Keratinocyte (primary cell): ENCODE results near the gene CDR2L. TPM values are rescaled to one million over a fixed set of nuclear protein-coding genes. Genes with fewer than 3 reads are reported as not detected.

Experiments used
- DNase-seq: peaks from one replicate; pipeline ENCODE4 v3.0.0-alpha.2; 2011; ENCODE audit warnings: low read depth, missing footprints, low spot score
- FAIRE-seq: peaks from 2 replicates; lab custom pipeline; 2011; peaks lifted over from hg19 to GRCh38; lab: Jason Lieb, UNC
- H2AFZ ChIP-seq: 2 replicates; pipeline ENCODE4 v1.6.0; 2012; ENCODE audit warnings: low read length, control low read depth, inconsistent platforms; ENCODE audit not compliant: control insufficient read depth
- H3K27ac ChIP-seq: 2 replicates; pipeline ENCODE4 v1.5.1; 2011; ENCODE audit warnings: low read length; ENCODE audit not compliant: control insufficient read depth, insufficient read depth
- H3K27me3 ChIP-seq: 3 replicates; pipeline ENCODE4 v1.6.0; 2011; ENCODE audit warnings: low read length; ENCODE audit not compliant: control insufficient read depth, insufficient read depth; ENCODE audit errors: extremely low read depth
- H3K36me3 ChIP-seq, 2 experiments: 2 replicates in 1 of 2; 3 replicates in 1 of 2; pipeline ENCODE4 v1.5.1; 2011; ENCODE audit warnings: low read length in 2 of 2, mild to moderate bottlenecking in 1 of 2; ENCODE audit not compliant: control insufficient read depth in 2 of 2, insufficient read depth in 2 of 2; ENCODE audit errors: extremely low read depth in 1 of 2
- H3K4me1 ChIP-seq: 3 replicates; pipeline ENCODE4 v1.5.1; 2011; ENCODE audit warnings: low read length; ENCODE audit not compliant: control insufficient read depth, insufficient read depth; ENCODE audit errors: extremely low read depth
- H3K4me2 ChIP-seq: 3 replicates; pipeline ENCODE4 v1.6.0; 2011; ENCODE audit warnings: low read depth, low read length; ENCODE audit not compliant: control insufficient read depth, insufficient read depth; ENCODE audit errors: extremely low read depth
- H3K4me3 ChIP-seq, 3 experiments: fragments of 200-600 bp in 1 of 3; sonication (generic) in 1 of 3; 2 replicates in 2 of 3; 3 replicates in 1 of 3; pipeline ENCODE4 v1.5.1; 2011 to 2016; ENCODE audit warnings: low read length in 3 of 3, mild to moderate bottlenecking in 3 of 3, control low read depth in 2 of 3, inconsistent platforms in 1 of 3, low read depth in 1 of 3, mixed read lengths in 1 of 3, mixed run types in 1 of 3, moderate library complexity in 1 of 3; ENCODE audit not compliant: control insufficient read depth in 2 of 3, insufficient read depth in 2 of 3; ENCODE audit errors: extremely low read depth in 1 of 3
- H3K79me2 ChIP-seq: 2 replicates; pipeline ENCODE4 v1.6.0; 2012; ENCODE audit warnings: low read length; ENCODE audit not compliant: control insufficient read depth, insufficient read depth
- H3K9ac ChIP-seq: 3 replicates; pipeline ENCODE4 v1.6.0; 2011; ENCODE audit warnings: low read length; ENCODE audit not compliant: control insufficient read depth, insufficient read depth; ENCODE audit errors: extremely low read depth
- H3K9me1 ChIP-seq: 3 replicates; pipeline ENCODE4 v1.6.0; 2011; ENCODE audit warnings: low read length; ENCODE audit not compliant: control insufficient read depth, insufficient read depth; ENCODE audit errors: extremely low read depth
- H3K9me3 ChIP-seq: 2 replicates; pipeline ENCODE4 v1.5.1; 2012; ENCODE audit warnings: low read depth, low read length; ENCODE audit not compliant: control insufficient read depth
- H4K20me1 ChIP-seq: 3 replicates; pipeline ENCODE4 v1.6.0; 2011; ENCODE audit warnings: low read length; ENCODE audit not compliant: control insufficient read depth, insufficient read depth; ENCODE audit errors: extremely low read depth
- CTCF ChIP-seq, 3 experiments: IDR thresholded peaks in 1 of 3; conservative IDR thresholded peaks in 1 of 3; optimal IDR thresholded peaks in 1 of 3; 2 replicates in 2 of 3; 3 replicates in 1 of 3; pipeline versions ENCODE3 to v1.5.1; 2011; ENCODE audit warnings: low read length in 3 of 3, mild to moderate bottlenecking in 3 of 3, moderate library complexity in 2 of 3, control low read depth in 1 of 3, inconsistent platforms in 1 of 3; ENCODE audit not compliant: insufficient read depth in 2 of 3; ENCODE audit errors: extremely low read depth in 1 of 3
- EZH2 ChIP-seq: IDR thresholded peaks from one replicate; pipeline ENCODE4 v1.6.1; 2012; ENCODE audit warnings: inconsistent platforms, mild to moderate bottlenecking, low read length, moderate library complexity
- dilution Hi-C: fragments of 300-500 bp; cut with MboI; formaldehyde crosslinking; loops from one replicate; pipeline ENCODE4 v1.7.0; 2020; ENCODE audit warnings: low sequenced_read_pairs; ENCODE audit not compliant: extremely low pct_ligation_motif_present
- polyA plus RNA-seq, 5 experiments: library from polyadenylated mRNA; depleted of rRNA in 3 of 5; stranded (reverse) in 3 of 5; stranded (forward) in 1 of 5; unstranded in 1 of 5; fragments of >200 nt; gene quantifications; 1 replicate in 1 of 5; 2 replicates in 3 of 5; 3 replicates in 1 of 5; pipeline versions ENCODE4 v1.2.1 to v1.2.3, GENCODE V29; 2011 to 2012; ENCODE audit warnings: missing spikeins in 2 of 5, low read depth in 1 of 5, low replicate concordance in 1 of 5

The CDR2L gene
- polyA plus RNA-seq, 1 donor (not counting 4 experiments of a cell fraction or from before 2014, with no cell fraction given): 7.1 TPM

GRCh38 chr17:75032720-75033280 is 45.4 kb downstream of the CDR2L start:
- H3K9me3 ChIP-seq: no peaks in the 10 kb centered on the region
- H3K27me3 ChIP-seq: no peaks in the 10 kb centered on the region
- peak overlapping the region; percentile 89 for H3K4me2 ChIP-seq
- H2AFZ ChIP-seq: no peak overlapping the region
- no peaks in the 10 kb centered on the region for H4K20me1 ChIP-seq
- H3K4me3 ChIP-seq: peak overlapping the region in 2 of 3 experiments; percentile 71 to 90
- TF ChIP-seq CTCF (optimal IDR thresholded peaks at IDR 0.05 in 1 of 3, IDR thresholded peaks at IDR 0.05 in 1 of 3, conservative IDR thresholded peaks at IDR 0.05 in 1 of 3; ENCODE audit: extremely low read depth in 1 of 3, insufficient read depth in 2 of 3, low read length in 3 of 3) (no peak), EZH2 (no peak)
- H3K9ac ChIP-seq: no peak overlapping the region
- FAIRE-seq (no peak), DNase-seq (no peak)
- H3K4me1 ChIP-seq: peaks cover 34% of the 10 kb centered on the region
- no peaks in the 10 kb centered on the region for H3K36me3 ChIP-seq
- no peak overlapping the region for H3K27ac ChIP-seq
- dilution Hi-C loops: no loop called here
- H3K79me2 ChIP-seq: no peaks in the 10 kb centered on the region
- H3K9me1 ChIP-seq: no peaks in the 10 kb centered on the region

GRCh38 chr17:75033346-75034235 is 46.2 kb downstream of the CDR2L start:
- no peaks in the 10 kb centered on the region for H3K79me2 ChIP-seq
- H3K9me1 ChIP-seq: no peaks in the 10 kb centered on the region
- peak overlapping the region; percentile 53 to 90 (median 71) for H3K4me3 ChIP-seq
- dilution Hi-C loops: no loop called here
- FAIRE-seq (peak; percentile 44), DNase-seq (no peak)
- peak overlapping the region; percentile 94 for H3K27ac ChIP-seq
- H3K9me3 ChIP-seq: no peaks in the 10 kb centered on the region
- peaks cover 34% of the 10 kb centered on the region for H3K4me1 ChIP-seq
- H3K27me3 ChIP-seq: no peaks in the 10 kb centered on the region
- peak overlapping the region; percentile 66 for H2AFZ ChIP-seq
- peaks cover 0 to 3% of the 10 kb centered on the region in 2 experiments for H3K36me3 ChIP-seq
- H4K20me1 ChIP-seq: no peaks in the 10 kb centered on the region
- TF ChIP-seq CTCF (optimal IDR thresholded peaks at IDR 0.05 in 1 of 3, IDR thresholded peaks at IDR 0.05 in 1 of 3, conservative IDR thresholded peaks at IDR 0.05 in 1 of 3; ENCODE audit: extremely low read depth in 1 of 3, insufficient read depth in 2 of 3, low read length in 3 of 3): no peak
- TF ChIP-seq EZH2: no peak
- peak overlapping the region; percentile 89 for H3K4me2 ChIP-seq
- H3K9ac ChIP-seq: peak overlapping the region; percentile 97
